GM10847 (cell line): ENCODE measurements around the gene PRKG1.

Experiments
- POLR2A ChIP-seq: IDR thresholded peaks from 2 replicates; pipeline ENCODE4 v1.6.1; 2011; ENCODE audit not compliant: insufficient read length; ENCODE audit errors: extremely low read depth

The PRKG1 gene

GRCh38 chr10:51074238-51075028, at the start of gene PRKG1:
TSS of gene PRKG1 (plus strand) at chr10:51074487.
- TF ChIP-seq POLR2A: no peak

DNA sequence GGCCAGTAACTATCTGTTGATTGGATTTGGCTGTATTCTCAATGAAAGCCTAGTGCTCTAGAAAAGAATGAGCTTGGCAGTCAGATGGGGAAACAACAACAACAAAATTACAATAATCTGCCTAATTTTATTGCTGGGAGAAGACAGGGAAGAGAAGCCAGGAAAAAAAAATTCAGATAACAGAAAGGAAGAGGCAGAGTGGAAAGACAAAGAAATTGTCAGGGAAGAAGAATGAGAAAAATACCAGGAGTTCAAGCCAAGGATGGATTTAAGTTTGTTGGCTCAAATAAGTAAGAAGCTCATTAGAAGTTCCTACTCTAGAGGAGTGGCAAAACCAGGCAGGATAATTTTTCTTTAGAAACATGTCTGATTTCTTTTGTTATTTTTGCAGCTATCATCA, 45.9 kb upstream of the PRKG1 start:
- no peak for TF ChIP-seq POLR2A

- TF ChIP-seq POLR2A: no peak
These were observed 45.1 kb upstream of the PRKG1 start for GRCh38 chr10:51029172-51029641.

- no peak for TF ChIP-seq POLR2A
These were observed 43.8 kb upstream of the PRKG1 start for GRCh38 chr10:51030480-51030879.

DNA sequence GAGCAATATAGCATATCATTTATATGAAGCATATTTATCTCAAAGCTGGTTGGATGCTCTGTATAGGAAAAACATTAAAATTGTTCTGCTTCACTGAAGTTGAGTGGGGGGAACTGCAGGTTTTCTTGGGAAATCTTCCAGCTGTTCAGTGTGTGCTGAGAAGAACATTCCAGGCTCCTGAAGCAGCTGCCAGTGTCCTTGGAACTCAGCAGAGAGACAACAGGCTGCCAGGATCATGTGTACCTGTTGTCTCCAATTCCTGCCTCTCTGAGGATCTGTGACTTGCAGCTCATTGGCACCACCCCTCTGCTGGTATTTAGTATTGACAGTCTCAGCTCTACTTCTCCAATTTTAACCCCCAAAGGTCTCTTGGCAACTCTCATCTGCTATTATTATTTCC, 42.3 kb upstream of the PRKG1 start:
- TF ChIP-seq POLR2A: no peak

GRCh38 chr10:51034769-51035168, 39.5 kb upstream of the PRKG1 start:
- no peak for TF ChIP-seq POLR2A

GRCh38 chr10:51035344-51035743, 38.9 kb upstream of the PRKG1 start:
- TF ChIP-seq POLR2A: no peak

- no peak for TF ChIP-seq POLR2A
These were observed 28.4 kb upstream of the PRKG1 start for GRCh38 chr10:51045871-51046270.

DNA sequence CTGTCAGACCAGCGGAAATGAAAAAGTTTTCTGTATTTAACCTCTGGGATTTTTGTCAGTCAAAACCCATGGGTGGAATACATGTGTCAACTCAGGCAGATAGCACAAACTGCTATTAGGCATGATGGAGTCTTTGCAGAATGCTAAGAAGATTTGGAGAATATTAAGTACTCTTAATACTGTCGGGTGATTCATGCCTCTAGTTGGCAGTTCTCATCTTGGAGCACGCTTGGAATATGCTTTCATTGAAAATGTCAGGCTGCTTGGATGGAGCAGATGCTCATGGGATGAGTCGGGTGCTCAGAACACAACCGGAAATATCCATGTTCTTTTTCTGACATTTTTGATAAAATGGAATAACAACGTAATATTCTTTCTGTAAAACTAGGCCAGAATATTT, 27.6 kb upstream of the PRKG1 start:
- no peak for TF ChIP-seq POLR2A

DNA sequence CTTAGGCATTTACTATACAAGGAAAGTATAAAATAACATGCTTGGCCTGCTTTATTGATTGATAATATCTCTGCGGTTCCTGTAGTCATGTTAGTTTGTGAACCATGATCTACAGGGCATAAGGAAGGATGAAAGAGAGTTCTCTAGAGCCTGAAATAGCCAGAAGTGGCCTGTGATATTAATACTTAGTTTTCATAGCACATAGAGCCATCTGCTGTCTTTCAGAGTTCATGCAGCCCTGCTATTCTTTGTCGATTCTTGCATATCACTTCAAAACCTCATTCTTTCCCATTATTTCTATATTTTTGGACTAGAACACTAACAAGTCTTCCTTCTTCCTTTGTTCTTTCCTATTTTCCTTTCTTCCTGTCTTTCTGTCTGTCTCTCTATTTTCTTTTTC, 26.4 kb upstream of the PRKG1 start:
- TF ChIP-seq POLR2A: no peak

- TF ChIP-seq POLR2A: no peak
These were observed 25.5 kb upstream of the PRKG1 start for GRCh38 chr10:51048792-51049191.

DNA sequence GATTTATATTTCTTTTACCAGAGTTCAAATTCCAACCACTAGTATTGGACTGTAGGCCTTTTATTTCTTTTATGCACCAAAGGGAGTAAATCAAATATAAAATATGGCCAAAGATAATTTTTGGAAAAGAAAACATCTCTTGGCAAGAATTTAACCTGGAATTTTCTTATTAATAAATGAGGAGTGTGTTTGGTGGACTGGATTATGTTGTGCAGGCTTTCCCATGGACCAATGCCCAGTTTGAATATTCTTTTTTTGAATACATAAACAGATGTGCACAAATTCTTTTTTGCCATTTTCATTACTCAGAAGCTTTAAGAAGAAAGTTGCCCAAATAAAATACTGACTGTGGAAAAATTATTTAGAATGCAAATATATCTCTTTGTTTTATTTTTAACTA, 22.1 kb upstream of the PRKG1 start:
- no peak for TF ChIP-seq POLR2A

DNA sequence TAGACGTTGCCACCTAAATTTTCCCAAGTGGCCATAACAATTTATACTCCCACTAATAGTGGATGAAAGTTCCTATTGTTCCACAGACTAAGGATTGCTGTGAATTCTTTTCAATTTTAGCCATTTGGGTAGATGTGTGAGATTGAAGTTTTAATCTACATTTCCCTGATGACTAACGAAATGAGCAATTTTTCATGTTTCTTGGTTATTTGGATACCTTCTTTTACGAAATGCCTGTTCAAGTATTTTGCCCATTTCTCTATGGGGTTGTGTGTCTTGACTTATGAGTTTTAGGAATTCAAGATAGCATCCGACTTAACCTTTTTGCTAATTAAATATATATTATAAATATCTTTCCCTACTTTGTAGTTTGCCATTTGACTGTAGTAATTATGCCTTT, 16.4 kb upstream of the PRKG1 start:
- no peak for TF ChIP-seq POLR2A

DNA sequence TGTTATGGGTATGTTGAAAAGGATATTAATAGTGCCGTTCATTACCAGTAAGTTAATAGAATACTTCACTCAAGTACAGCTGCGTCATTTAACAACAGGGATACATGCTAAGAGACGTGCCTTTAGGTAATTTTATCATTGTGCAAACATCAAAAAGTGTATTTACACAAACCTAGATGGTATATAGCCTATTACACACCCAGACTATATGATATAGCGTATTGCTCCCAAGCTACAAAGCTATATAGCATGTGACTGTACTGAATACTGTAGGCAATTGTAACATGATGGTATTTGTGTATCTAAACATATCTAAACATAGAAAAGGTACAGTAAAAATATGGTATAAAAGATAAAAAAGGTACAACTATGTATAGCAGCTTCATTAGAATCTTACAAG, 11.1 kb upstream of the PRKG1 start:
- no peak for TF ChIP-seq POLR2A

- no peak for TF ChIP-seq POLR2A
These were observed 10.4 kb upstream of the PRKG1 start for GRCh38 chr10:51063659-51064535.

GRCh38 chr10:51066231-51066630, 8.1 kb upstream of the PRKG1 start:
- TF ChIP-seq POLR2A: no peak

- no peak for TF ChIP-seq POLR2A
These were observed 2.1 kb upstream of the PRKG1 start for GRCh38 chr10:51072210-51072609.

- TF ChIP-seq POLR2A: no peak
These were observed 1.3 kb upstream of the PRKG1 start for GRCh38 chr10:51072921-51073434.
